ENCODE data around the gene DTD1.

DTD1 gene

DNA sequence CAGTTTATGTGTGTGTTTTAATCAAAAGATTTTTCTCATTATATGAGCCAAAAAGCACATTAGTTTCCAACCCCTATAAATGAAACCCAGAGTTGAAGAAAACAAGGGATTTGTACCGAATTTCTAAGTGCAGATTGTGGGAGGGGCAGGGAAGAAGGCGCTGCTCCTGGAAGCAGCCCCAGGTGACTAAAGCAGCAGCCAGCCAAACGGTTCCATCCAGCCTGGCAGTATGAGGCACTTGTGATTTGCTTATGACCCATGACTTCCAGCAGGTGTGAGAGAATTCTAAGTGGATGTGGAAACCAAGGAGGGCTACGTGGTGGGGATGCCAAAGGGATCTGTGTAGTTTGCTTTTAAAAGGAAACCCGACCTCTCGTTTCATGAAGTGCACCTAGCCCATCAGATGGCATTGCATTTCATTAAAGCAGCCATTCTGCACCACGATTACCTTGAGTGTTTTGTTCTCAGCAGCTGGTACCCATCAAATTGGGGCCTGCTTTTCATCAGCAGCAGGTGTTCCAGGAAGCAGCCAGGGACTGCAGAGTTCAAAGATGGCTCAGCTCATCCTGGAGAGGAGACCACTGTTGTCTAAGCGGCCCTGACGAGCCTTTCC, 79.1 kb downstream of the DTD1 start:
- no peak for DNase-seq

GRCh38 chr20:18669241-18670019, 81.6 kb downstream of the DTD1 start:
- no peak for DNase-seq

GRCh38 chr20:18671203-18671710, 83.4 kb downstream of the DTD1 start:
- no peak for DNase-seq

- DNase-seq: no peak
Measured at GRCh38 chr20:18672834-18673233, 85.0 kb downstream of the DTD1 start.

- no peak for DNase-seq
Measured at GRCh38 chr20:18676396-18676795, 88.5 kb downstream of the DTD1 start.

DNA sequence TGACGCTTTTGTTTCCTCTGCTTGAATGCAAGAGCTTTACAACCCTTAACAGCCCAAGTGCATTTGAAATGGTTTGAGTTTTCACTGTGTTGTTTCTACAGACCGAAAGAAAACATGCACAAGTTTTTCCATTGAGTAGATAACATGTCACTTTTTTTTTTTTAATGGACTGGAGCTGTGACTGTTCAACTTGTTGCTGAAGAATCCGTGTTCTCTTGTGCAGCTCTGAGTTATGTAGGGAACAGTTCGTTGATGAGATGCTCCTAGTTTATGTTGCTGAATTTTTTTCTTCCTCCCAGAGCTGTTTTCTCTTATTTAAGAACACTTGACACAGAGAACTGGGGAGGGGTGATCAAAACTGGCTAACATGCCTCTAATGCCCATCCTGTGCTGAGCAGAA, 89.3 kb downstream of the DTD1 start:
- no peak for DNase-seq

DNA sequence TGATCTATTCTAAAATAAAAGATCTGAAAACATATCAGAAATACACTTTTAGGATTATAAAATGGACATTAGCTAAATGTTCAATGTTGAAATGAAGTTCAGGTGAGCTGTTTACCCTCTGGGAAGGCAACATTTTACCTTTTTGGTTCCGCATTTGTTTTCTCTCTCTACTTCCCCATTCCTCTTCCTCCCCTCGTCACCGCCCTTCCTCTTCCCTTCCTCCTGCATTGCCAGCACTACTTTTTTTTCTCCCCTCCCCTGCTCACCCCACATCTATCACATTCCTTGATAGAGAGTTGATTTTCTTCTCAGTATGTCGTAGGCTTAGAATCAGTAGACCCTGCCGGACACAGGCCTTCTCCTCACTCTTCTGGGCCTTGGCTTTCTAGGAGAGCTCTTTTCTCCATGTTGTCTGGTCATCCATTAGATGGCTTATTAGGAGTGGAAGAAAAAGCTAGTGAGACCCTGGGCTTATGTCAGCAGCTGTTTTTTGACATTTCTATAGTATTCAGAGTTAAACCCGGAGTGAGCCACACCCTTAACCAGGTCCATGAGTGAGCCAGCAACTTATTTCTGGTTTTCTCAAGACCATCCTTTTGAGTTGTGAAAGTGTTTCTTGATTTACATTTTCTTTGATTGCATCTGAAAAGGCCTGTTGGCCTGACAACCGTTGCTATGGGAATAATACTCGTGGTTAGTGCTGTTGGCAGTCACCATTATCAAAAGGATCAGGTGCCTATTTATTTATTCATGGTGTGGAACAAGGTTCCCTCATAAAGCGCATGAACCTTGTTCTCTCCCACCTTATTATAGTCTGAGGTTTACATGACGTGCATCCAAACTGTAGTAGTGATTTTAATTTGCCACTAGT, 90.9 kb downstream of the DTD1 start:
- no peak for DNase-seq

DNA sequence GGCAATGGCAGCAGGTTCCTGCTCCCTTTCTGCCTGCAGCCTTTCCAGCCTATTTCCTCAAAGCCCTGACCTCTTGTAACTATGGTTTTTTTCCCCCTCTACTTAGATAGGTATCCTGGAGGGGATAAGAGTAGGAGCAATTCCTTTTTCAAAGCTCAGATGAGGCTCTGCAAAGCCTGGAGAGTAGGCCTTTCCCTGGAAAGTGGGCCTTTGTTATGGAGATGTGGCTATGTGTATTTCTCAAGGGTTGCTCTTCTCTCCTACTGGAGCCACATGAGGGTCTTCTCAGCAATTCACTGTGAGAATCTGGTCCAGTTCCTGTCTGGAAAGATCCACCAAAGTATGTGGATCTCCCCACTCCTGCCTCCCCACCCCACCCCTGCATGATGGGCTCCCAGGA, 96.0 kb downstream of the DTD1 start:
- no peak for DNase-seq

DNA sequence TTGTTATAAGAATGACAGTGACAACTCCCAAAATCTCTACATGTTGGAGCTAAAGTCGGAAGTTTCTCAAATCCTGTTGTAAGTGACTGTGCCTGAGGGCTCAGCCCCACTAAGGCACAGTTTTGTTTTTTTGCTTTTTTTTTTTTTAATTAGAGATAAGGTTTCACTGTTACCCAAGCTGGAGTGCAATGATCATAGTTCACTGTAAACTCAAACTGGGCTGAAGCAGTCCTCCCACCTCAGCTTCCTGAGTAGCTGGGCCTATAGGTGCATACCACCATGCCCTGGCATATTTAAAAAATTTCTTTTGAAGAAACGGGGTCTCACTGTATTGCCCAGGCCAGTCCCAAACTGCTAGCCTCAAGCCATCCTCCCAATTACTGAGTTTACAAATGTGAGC, 96.9 kb downstream of the DTD1 start:
- no peak for DNase-seq

- DNase-seq: no peak
Measured at GRCh38 chr20:18685406-18685805, 97.6 kb downstream of the DTD1 start.

- DNase-seq: no peak
Measured at GRCh38 chr20:18686696-18687095, 98.8 kb downstream of the DTD1 start.

- DNase-seq: no peak
Measured at GRCh38 chr20:18688676-18689075, 100.8 kb downstream of the DTD1 start.

DNA sequence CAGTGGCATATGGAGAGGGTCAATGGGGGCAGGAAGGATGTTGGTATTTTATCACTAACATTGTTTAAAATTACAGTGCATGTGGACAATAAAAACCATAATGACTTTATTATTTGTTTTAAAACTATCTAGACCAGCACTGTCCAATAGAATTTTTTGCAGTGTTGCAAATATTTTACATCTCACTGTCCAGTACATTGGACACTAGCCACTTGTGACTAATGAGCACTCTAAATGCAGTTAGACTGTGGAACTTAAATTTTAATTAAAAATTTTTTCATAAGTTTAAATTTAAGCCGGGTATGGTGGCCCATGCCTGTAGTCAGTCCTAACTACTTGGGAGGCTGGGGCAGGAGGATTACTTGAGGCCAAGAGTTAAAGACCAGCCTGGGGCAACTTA, 101.7 kb downstream of the DTD1 start:
- DNase-seq: no peak

GRCh38 chr20:18692447-18692846, 104.6 kb downstream of the DTD1 start:
- no peak for DNase-seq

DNA sequence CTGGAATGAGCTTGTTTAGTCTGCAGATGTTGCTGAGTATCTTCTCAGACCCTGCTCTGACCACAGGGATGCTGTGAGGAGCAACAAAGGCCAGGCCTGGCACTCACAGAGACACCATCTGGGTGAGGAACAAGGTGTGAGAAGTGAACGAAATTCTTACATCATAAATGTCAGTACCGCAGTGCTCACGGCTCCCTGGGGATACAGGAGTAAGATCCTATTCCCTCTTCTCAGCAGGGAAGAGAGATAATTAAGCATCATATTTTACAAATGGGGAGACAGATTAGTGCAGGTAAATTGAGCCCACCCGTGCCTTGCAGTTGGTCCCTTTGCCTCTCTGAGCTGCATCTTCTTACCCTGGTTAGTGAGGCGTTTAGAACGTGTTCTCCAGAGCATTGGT, 106.2 kb downstream of the DTD1 start:
- no peak for DNase-seq

GRCh38 chr20:18695175-18695574, 107.3 kb downstream of the DTD1 start:
- no peak for DNase-seq

DNA sequence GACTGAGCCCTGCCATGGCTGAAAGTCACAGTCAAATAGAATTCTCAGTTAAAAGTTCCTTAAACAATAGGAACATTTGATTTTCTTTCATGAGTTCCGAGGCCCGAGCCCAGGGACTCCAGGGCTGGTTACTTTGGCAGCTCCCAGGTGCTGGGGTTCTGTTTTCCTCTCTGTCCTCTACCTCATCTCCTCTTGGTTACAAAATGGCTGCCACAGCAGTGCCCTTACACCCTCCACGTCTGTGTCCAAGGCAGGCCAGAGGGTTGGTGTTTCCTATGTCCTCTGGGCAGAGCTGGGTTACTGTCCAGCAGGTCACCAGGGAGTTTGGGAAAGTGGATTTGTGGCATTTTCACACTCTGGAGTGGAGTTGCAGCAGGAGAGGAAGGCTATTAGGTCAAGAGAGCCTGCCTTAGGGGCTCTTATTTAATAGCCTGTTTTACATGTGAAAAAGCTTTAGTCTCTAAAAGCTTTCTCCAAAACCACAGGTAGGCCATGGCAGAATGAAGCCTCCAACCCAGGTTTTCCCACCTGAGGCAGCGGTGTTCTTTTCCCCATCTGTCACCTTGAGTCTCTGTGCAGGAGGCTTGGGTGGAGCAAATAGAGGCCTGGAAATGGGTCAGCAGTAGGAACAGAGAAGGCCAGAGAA, 111.0 kb downstream of the DTD1 start:
- DNase-seq: no peak

DNA sequence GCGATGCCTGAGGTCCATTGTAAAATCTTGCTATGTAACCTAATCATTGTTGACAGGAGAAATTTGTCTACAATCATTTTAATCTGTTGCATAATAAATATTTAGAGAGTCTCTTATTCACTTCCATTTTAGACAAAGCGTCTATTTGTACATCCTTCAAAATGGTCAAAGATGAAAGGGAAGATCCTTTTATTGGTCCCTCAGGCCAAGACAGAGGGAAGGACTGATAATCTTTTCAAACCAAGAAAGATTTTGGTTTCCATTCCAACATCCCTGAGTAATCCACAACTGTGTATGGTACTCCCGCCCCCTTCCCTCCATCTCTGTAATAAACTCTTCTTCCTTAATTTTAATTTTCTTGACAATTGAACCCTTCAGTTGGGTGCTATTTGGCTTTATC, 114.1 kb downstream of the DTD1 start:
- DNase-seq: no peak

GRCh38 chr20:18702736-18703135, 114.9 kb downstream of the DTD1 start:
- DNase-seq: no peak

GRCh38 chr20:18705490-18705889, 117.6 kb downstream of the DTD1 start:
- DNase-seq: no peak

- DNase-seq: no peak
Measured at GRCh38 chr20:18705910-18706309, 118.1 kb downstream of the DTD1 start.

GRCh38 chr20:18712131-18712530, 124.3 kb downstream of the DTD1 start:
- no peak for DNase-seq

- no peak for DNase-seq
Measured at GRCh38 chr20:18712882-18713281, 125.0 kb downstream of the DTD1 start.
